ENCODE data around the gene THAP8. TPM values are rescaled to one million over a fixed set of nuclear protein-coding genes. Genes with fewer than 3 reads are reported as not detected.

Gene THAP8
- total RNA-seq, 1 experiment from 2014 or later = 0.95 TPM

- DNase-seq = no peak
- CTCF ChIA-PET = no interaction called here
- intact Hi-C loops (cut with micrococcal nuclease) = loop anchor here (5.0 to 10.0 kb wide), 2 partner anchors 39 to 116 kb away; partner anchors contain the start of genes ALKBH6 and LRFN3
These were observed 2.8 kb downstream of the THAP8 start for GRCh38 chr19:36051236-36051635.

GRCh38 chr19:36049080-36049698, 4.9 kb downstream of the THAP8 start:
- CTCF ChIA-PET = no interaction called here
- Histone ChIP-seq H3K9me3 (ENCODE audit: low read length) (no peaks in the 10 kb centered on the region), H3K9me2 (replicated peaks; ENCODE audit: low read length) (no peaks in the 10 kb centered on the region), H3K9ac (ENCODE audit: low read length) (no peak overlapping the region), H3K27ac (ENCODE audit: low read length) (no peak overlapping the region), H3K4me3 (ENCODE audit: low read length) (no peak overlapping the region), H3K36me3 (ENCODE audit: low read depth, low read length) (no peaks in the 10 kb centered on the region), H2AFZ (ENCODE audit: low read length) (no peak overlapping the region), H3K4me2 (ENCODE audit: low read length) (no peak overlapping the region), H3K79me2 (ENCODE audit: low read length) (no peaks in the 10 kb centered on the region), H4K20me1 (ENCODE audit: low read length) (no peaks in the 10 kb centered on the region), H3K27me3 (ENCODE audit: low read length) (no peaks in the 10 kb centered on the region), H3K4me1 (ENCODE audit: insufficient read depth, low read length) (peaks cover 3% of the 10 kb centered on the region; the same call in 1 of the 2 replicates), H3F3A (ENCODE audit: low read length, unreplicated experiment) (no peaks in the 10 kb centered on the region)
- no peak for ATAC-seq
- no TSS peak for BruUV-seq (replicated peaks)
- intact Hi-C loops (cut with micrococcal nuclease) = no loop called here
- TF ChIP-seq EZH2phosphoT487 (IDR thresholded peaks at IDR 0.05; ENCODE audit: borderline replicate concordance, low read length) = no peak
- TF ChIP-seq, protein P1, sequence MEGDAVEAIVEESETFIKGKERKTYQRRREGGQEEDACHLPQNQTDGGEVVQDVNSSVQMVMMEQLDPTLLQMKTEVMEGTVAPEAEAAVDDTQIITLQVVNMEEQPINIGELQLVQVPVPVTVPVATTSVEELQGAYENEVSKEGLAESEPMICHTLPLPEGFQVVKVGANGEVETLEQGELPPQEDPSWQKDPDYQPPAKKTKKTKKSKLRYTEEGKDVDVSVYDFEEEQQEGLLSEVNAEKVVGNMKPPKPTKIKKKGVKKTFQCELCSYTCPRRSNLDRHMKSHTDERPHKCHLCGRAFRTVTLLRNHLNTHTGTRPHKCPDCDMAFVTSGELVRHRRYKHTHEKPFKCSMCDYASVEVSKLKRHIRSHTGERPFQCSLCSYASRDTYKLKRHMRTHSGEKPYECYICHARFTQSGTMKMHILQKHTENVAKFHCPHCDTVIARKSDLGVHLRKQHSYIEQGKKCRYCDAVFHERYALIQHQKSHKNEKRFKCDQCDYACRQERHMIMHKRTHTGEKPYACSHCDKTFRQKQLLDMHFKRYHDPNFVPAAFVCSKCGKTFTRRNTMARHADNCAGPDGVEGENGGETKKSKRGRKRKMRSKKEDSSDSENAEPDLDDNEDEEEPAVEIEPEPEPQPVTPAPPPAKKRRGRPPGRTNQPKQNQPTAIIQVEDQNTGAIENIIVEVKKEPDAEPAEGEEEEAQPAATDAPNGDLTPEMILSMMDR (conservative IDR thresholded peaks at IDR 0.05; ENCODE audit: low read depth, low read length) = no peak
- TF ChIP-seq EZH2 (IDR thresholded peaks at IDR 0.05; ENCODE audit: low read length, unreplicated experiment) = no peak
- POLR2A ChIA-PET (ENCODE audit: unreplicated experiment) = no interaction called here
- peak; percentile 1 for DNase-seq

More at GRCh38 chr19:36051236-36051635, 2.8 kb downstream of the THAP8 start:
- Histone ChIP-seq H3K9me3 (ENCODE audit: low read length) (no peaks in the 10 kb centered on the region), H3K4me1 (ENCODE audit: insufficient read depth, low read length) (peaks cover 5% of the 10 kb centered on the region), H3K9me2 (replicated peaks; ENCODE audit: low read length) (no peaks in the 10 kb centered on the region), H3K4me2 (ENCODE audit: low read length) (no peak overlapping the region), H3K4me3 (ENCODE audit: low read length) (no peak overlapping the region), H3F3A (ENCODE audit: low read length, unreplicated experiment) (no peaks in the 10 kb centered on the region), H2AFZ (ENCODE audit: low read length) (no peak overlapping the region), H3K27me3 (ENCODE audit: low read length) (no peaks in the 10 kb centered on the region), H3K27ac (ENCODE audit: low read length) (no peak overlapping the region), H3K9ac (ENCODE audit: low read length) (no peak overlapping the region), H4K20me1 (ENCODE audit: low read length) (no peaks in the 10 kb centered on the region), H3K79me2 (ENCODE audit: low read length) (peaks cover 10% of the 10 kb centered on the region), H3K36me3 (ENCODE audit: low read depth, low read length) (no peaks in the 10 kb centered on the region)
- no TSS peak for BruUV-seq (replicated peaks)
- POLR2A ChIA-PET (ENCODE audit: unreplicated experiment) = no interaction called here
- ATAC-seq = no peak
- no peak for TF ChIP-seq EZH2phosphoT487 (IDR thresholded peaks at IDR 0.05; ENCODE audit: borderline replicate concordance, low read length)
- TF ChIP-seq, protein P1 (conservative IDR thresholded peaks at IDR 0.05; ENCODE audit: low read depth, low read length) = peak; percentile 35

GRCh38 chr19:36047835-36048234, 6.2 kb downstream of the THAP8 start:
- Histone ChIP-seq H3K9me3 (ENCODE audit: low read length) (no peaks in the 10 kb centered on the region), H2AFZ (ENCODE audit: low read length) (no peak overlapping the region), H4K20me1 (ENCODE audit: low read length) (no peaks in the 10 kb centered on the region), H3K27ac (ENCODE audit: low read length) (no peak overlapping the region), H3K4me3 (ENCODE audit: low read length) (no peak overlapping the region), H3K4me2 (ENCODE audit: low read length) (no peak overlapping the region), H3K9ac (ENCODE audit: low read length) (no peak overlapping the region), H3K79me2 (ENCODE audit: low read length) (no peaks in the 10 kb centered on the region), H3K36me3 (ENCODE audit: low read depth, low read length) (no peaks in the 10 kb centered on the region), H3K27me3 (ENCODE audit: low read length) (no peaks in the 10 kb centered on the region), H3F3A (ENCODE audit: low read length, unreplicated experiment) (no peaks in the 10 kb centered on the region), H3K9me2 (replicated peaks; ENCODE audit: low read length) (no peaks in the 10 kb centered on the region), H3K4me1 (ENCODE audit: insufficient read depth, low read length) (no peaks in the 10 kb centered on the region)
- ATAC-seq (no peak), DNase-seq (no peak)
- intact Hi-C loops (cut with micrococcal nuclease) = no loop called here
- ChIA-PET POLR2A (ENCODE audit: unreplicated experiment) (no interaction called here), CTCF (no interaction called here)
- TF ChIP-seq EZH2phosphoT487 (IDR thresholded peaks at IDR 0.05; ENCODE audit: borderline replicate concordance, low read length) (no peak), EZH2 (IDR thresholded peaks at IDR 0.05; ENCODE audit: low read length, unreplicated experiment) (no peak)
- TF ChIP-seq, protein P1 (conservative IDR thresholded peaks at IDR 0.05; ENCODE audit: low read depth, low read length) = no peak
- no TSS peak for BruUV-seq (replicated peaks)

All from PC-3 (cell line).